ENCODE measurements around the gene FAM53C.

Gene FAM53C

GRCh38 chr5:138339464-138339863, 1.4 kb downstream of the FAM53C start:
- CTCF ChIA-PET, result interaction anchor here (2.2 to 17.0 kb wide), 2 partner anchors 13 to 117 kb away, joined by 8 to 273 read pairs; partner anchors contain the start of gene KDM3B
- H3K36me3 ChIP-seq (ENCODE audit: control insufficient read depth in 2 of 2, insufficient read depth in 1 of 2, low read length in 2 of 2), result peaks cover 26 to 49% of the 10 kb centered on the region in 2 experiments
- POLR2A ChIA-PET, result interaction anchor here (0.6 to 3.7 kb wide), 8 partner anchors 8 to 161 kb away, joined by 3 to 114 read pairs (median 6); partner anchors contain the start of genes CDC23, CDC25C, KDM3B and KIF20A

GRCh38 chr5:138340008-138340407, 1.9 kb downstream of the FAM53C start:
- ChIA-PET POLR2A (interaction anchor here (0.6 to 3.7 kb wide), 6 partner anchors 8 to 161 kb away, joined by 4 to 114 read pairs (median 6); partner anchors contain the start of genes CDC23, CDC25C, KDM3B and KIF20A), CTCF (interaction anchor here (1.7 to 17.0 kb wide), 3 partner anchors 12 to 117 kb away, joined by 5 to 273 read pairs (median 8); partner anchors contain the start of gene KDM3B)
- no peak for TF ChIP-seq PBX3 (CRISPR knock-in tag; IDR thresholded peaks at IDR 0.05)
- TF ChIP-seq CTCF (tag by site-specific recombination; IDR thresholded peaks at IDR 0.05), result no peak
- TF ChIP-seq ZBTB49 (tag by site-specific recombination; IDR thresholded peaks at IDR 0.05; ENCODE audit: low read depth), result no peak
- no peak for TF ChIP-seq KLF8 (tag by site-specific recombination; IDR thresholded peaks at IDR 0.05)
- TF ChIP-seq SP7 (tag by site-specific recombination; IDR thresholded peaks at IDR 0.05), result no peak
- no peak for TF ChIP-seq ZNF16 (tag by site-specific recombination; IDR thresholded peaks at IDR 0.05; ENCODE audit: low read depth)
- no peak for TF ChIP-seq ZXDB (tag by site-specific recombination; IDR thresholded peaks at IDR 0.05)
- H3K36me3 ChIP-seq (ENCODE audit: control insufficient read depth in 2 of 2, insufficient read depth in 1 of 2, low read length in 2 of 2), result peaks cover 26 to 54% of the 10 kb centered on the region in 2 experiments
- no peaks in the 10 kb centered on the region for H3K9me3 ChIP-seq (ENCODE audit: control insufficient read depth, insufficient read depth, low read depth, low read length)
- H3K4me3 ChIP-seq (ENCODE audit: low read depth, low read length), result no peak overlapping the region; the same call in 1 of the 2 replicates
- H3K27ac ChIP-seq (ENCODE audit: extremely low read depth, low read depth, low read length), result no peak overlapping the region
- H3K4me1 ChIP-seq (ENCODE audit: control insufficient read depth, insufficient read depth, low read length), result peaks cover 8% of the 10 kb centered on the region

More at GRCh38 chr5:138339464-138339863, 1.4 kb downstream of the FAM53C start:
- 0 out of 2 replicates have a peak overlapping the region, but pooled peaks have one; percentile 98 for H3K27ac ChIP-seq (ENCODE audit: extremely low read depth, low read depth, low read length)
- H3K9me3 ChIP-seq (ENCODE audit: control insufficient read depth, insufficient read depth, low read depth, low read length), result no peaks in the 10 kb centered on the region
- H3K4me1 ChIP-seq (ENCODE audit: control insufficient read depth, insufficient read depth, low read length), result peaks cover 8% of the 10 kb centered on the region
- TF ChIP-seq ZNF654 (tag by site-specific recombination; IDR thresholded peaks at IDR 0.05; ENCODE audit: low read depth) (no peak), ZEB2 (tag by site-specific recombination; IDR thresholded peaks at IDR 0.05) (no peak), ZNF548 (tag by site-specific recombination; IDR thresholded peaks at IDR 0.05) (no peak), ZNF19 (tag by site-specific recombination; IDR thresholded peaks at IDR 0.05; ENCODE audit: low read depth) (no peak), ZSCAN18 (tag by site-specific recombination; IDR thresholded peaks at IDR 0.05) (no peak), IKZF3 (tag by site-specific recombination; IDR thresholded peaks at IDR 0.05) (no peak), ZNF394 (tag by site-specific recombination; IDR thresholded peaks at IDR 0.05; ENCODE audit: borderline replicate concordance) (no peak), ZNF791 (tag by site-specific recombination; IDR thresholded peaks at IDR 0.05) (no peak), ELK4 (IDR thresholded peaks at IDR 0.05; ENCODE audit: borderline replicate concordance, low read depth, low read length) (no peak), ZBTB17 (tag by site-specific recombination; IDR thresholded peaks at IDR 0.05) (no peak), RBAK (tag by site-specific recombination; IDR thresholded peaks at IDR 0.05) (no peak), ZNF623 (tag by site-specific recombination; IDR thresholded peaks at IDR 0.05) (no peak), ZNF426 (tag by site-specific recombination; IDR thresholded peaks at IDR 0.05) (no peak), ZNF391 (tag by site-specific recombination; IDR thresholded peaks at IDR 0.05; ENCODE audit: borderline replicate concordance, low read depth) (no peak), ZNF76 (tag by site-specific recombination; IDR thresholded peaks at IDR 0.05; ENCODE audit: borderline replicate concordance, low read depth) (no peak), ZNF221 (tag by site-specific recombination; IDR thresholded peaks at IDR 0.05; ENCODE audit: borderline replicate concordance) (no peak), MYNN (tag by site-specific recombination; IDR thresholded peaks at IDR 0.05; ENCODE audit: borderline replicate concordance) (no peak), ZXDB (tag by site-specific recombination; IDR thresholded peaks at IDR 0.05) (no peak), ZNF561 (tag by site-specific recombination; IDR thresholded peaks at IDR 0.05; ENCODE audit: borderline replicate concordance) (no peak), ZNF560 (tag by site-specific recombination; IDR thresholded peaks at IDR 0.05; ENCODE audit: borderline replicate concordance) (no peak)
- peak overlapping the region; percentile 83 for H3K4me3 ChIP-seq (ENCODE audit: low read depth, low read length)
